IMR-90 (cell line): ENCODE data around the gene PLA2G4E. TPM values are rescaled to one million over a fixed set of nuclear protein-coding genes. Genes with fewer than 3 reads are reported as not detected.

Experiments used
- ATAC-seq: fragments of 200-7000 bp; cut with Tn5 transposase; 2 replicates; pipeline ENCODE4 v1.9.1; 2020; ENCODE audit warnings: low read depth, mild to moderate bottlenecking, moderate library complexity
- BruUV-seq: library from RNA; stranded (reverse); fragments of 400-500 nt; replicated peaks from 2 replicates; lab custom pipeline; 2021; lab: Mats Ljungman, UMichigan
- CTCF ChIA-PET: fragments of 300-600 bp; formaldehyde crosslinking; extraction: SDS; loops from one replicate; lab custom pipeline; 2021; ENCODE audit warnings: antibody characterized with exemption; lab: Yijun Ruan, JAX
- POLR2A ChIA-PET: fragments of 300-600 bp; sonication (Branson Sonifier 250); formaldehyde crosslinking; loops from one replicate; lab custom pipeline; 2022; ENCODE audit warnings: antibody characterized with exemption; ENCODE audit not compliant: unreplicated experiment; lab: Charles Lee
- DNase-seq: peaks from one replicate; pipeline ENCODE4 v3.0.0; 2013
- H2AFZ ChIP-seq: replicated peaks from 2 replicates; pipeline ENCODE3; 2013; ENCODE audit warnings: low read length, mild to moderate bottlenecking; ENCODE audit not compliant: poor library complexity
- H2AK5ac ChIP-seq: 2 replicates; pipeline ENCODE4 v1.6.1; 2013; ENCODE audit warnings: low read depth, low read length, inconsistent platforms
- H2AK9ac ChIP-seq: replicated peaks from 2 replicates; pipeline ENCODE3; 2013; ENCODE audit warnings: mild to moderate bottlenecking, low read depth, low read length, moderate library complexity; ENCODE audit not compliant: poor library complexity
- H2BK120ac ChIP-seq: 2 replicates; pipeline ENCODE4 v1.6.1; 2013; ENCODE audit warnings: low read depth, low read length, inconsistent platforms
- H2BK15ac ChIP-seq: 3 replicates; pipeline ENCODE4 v1.6.1; 2013; ENCODE audit warnings: low read depth, low read length, inconsistent platforms
- H2BK20ac ChIP-seq: 2 replicates; pipeline ENCODE4 v1.6.1; 2013; ENCODE audit warnings: low read depth, mild to moderate bottlenecking, inconsistent platforms, low read length, moderate library complexity
- H2BK5ac ChIP-seq: 2 replicates; pipeline ENCODE4 v1.6.1; 2013; ENCODE audit warnings: mild to moderate bottlenecking, low read depth, low read length, inconsistent platforms; ENCODE audit not compliant: poor library complexity, severe bottlenecking
- H3K14ac ChIP-seq: replicated peaks from 2 replicates; pipeline ENCODE4 v1.6.1; 2013; ENCODE audit warnings: low read depth, low read length, inconsistent platforms
- H3K18ac ChIP-seq: 2 replicates; pipeline ENCODE4 v1.6.1; 2013; ENCODE audit warnings: low read depth, low read length, control low read depth
- H3K23ac ChIP-seq: 2 replicates; pipeline ENCODE4 v1.6.1; 2013; ENCODE audit warnings: low read depth, low read length, inconsistent platforms
- H3K27ac ChIP-seq: 2 replicates; pipeline ENCODE4 v1.5.1; 2013; ENCODE audit warnings: mild to moderate bottlenecking, control low read depth, low read length; ENCODE audit not compliant: insufficient read depth
- H3K27me3 ChIP-seq: 2 replicates; pipeline ENCODE4 v1.6.1; 2013; ENCODE audit warnings: low read length; ENCODE audit not compliant: control insufficient read depth, insufficient read depth
- H3K36me3 ChIP-seq: 2 replicates; pipeline ENCODE4 v1.6.1; 2013; ENCODE audit warnings: low read length, mixed read lengths; ENCODE audit not compliant: control insufficient read depth, insufficient read depth
- H3K4ac ChIP-seq: 2 replicates; pipeline ENCODE4 v1.6.1; 2013; ENCODE audit warnings: low read depth, low read length, inconsistent platforms
- H3K4me1 ChIP-seq: 2 replicates; pipeline ENCODE4 v1.6.1; 2013; ENCODE audit warnings: low read length, mixed read lengths; ENCODE audit not compliant: control insufficient read depth, insufficient read depth
- H3K4me2 ChIP-seq: 2 replicates; pipeline ENCODE4 v1.6.1; 2013; ENCODE audit warnings: low read depth, mild to moderate bottlenecking, control low read depth, low read length, moderate library complexity
- H3K4me3 ChIP-seq: 2 replicates; pipeline ENCODE4 v1.5.1; 2013; ENCODE audit warnings: low read depth, mild to moderate bottlenecking, control low read depth, low read length, moderate library complexity; ENCODE audit not compliant: insufficient read depth
- H3K56ac ChIP-seq: 2 replicates; pipeline ENCODE4 v1.6.1; 2013; ENCODE audit warnings: low read length, inconsistent platforms; ENCODE audit not compliant: insufficient read depth; ENCODE audit errors: extremely low read depth
- H3K79me1 ChIP-seq, 2 experiments: 2 replicates each; pipeline ENCODE4 v1.6.1; 2013; ENCODE audit warnings: low read length in 2 of 2, inconsistent platforms in 1 of 2, low read depth in 1 of 2
- H3K9ac ChIP-seq: 2 replicates; pipeline ENCODE4 v1.6.1; 2013; ENCODE audit warnings: low read depth, low read length, control low read depth
- H3K9me1 ChIP-seq: 2 replicates; pipeline ENCODE4 v1.6.1; 2013; ENCODE audit warnings: low read length, inconsistent platforms; ENCODE audit not compliant: insufficient read depth
- H3K9me3 ChIP-seq: 2 replicates; pipeline ENCODE4 v1.6.1; 2013; ENCODE audit warnings: low read length; ENCODE audit not compliant: control insufficient read depth, insufficient read depth
- H4K20me1 ChIP-seq: 2 replicates; pipeline ENCODE4 v1.6.1; 2013; ENCODE audit warnings: low read length, inconsistent platforms; ENCODE audit not compliant: insufficient read depth
- H4K5ac ChIP-seq: 2 replicates; pipeline ENCODE4 v1.6.1; 2013; ENCODE audit warnings: mild to moderate bottlenecking, low read depth, low read length, control low read depth
- H4K8ac ChIP-seq, 2 experiments: 2 replicates each; pipeline ENCODE4 v1.6.1; 2013; ENCODE audit warnings: low read depth in 2 of 2, low read length in 2 of 2, control low read depth in 1 of 2, inconsistent platforms in 1 of 2
- H4K91ac ChIP-seq: 2 replicates; pipeline ENCODE4 v1.6.1; 2013; ENCODE audit warnings: low read depth, low read length, inconsistent platforms; ENCODE audit not compliant: insufficient read depth
- BHLHE40 ChIP-seq: fragments of 150-350 bp; IDR thresholded peaks from 2 replicates; pipeline ENCODE4 v1.6.1; 2016; ENCODE audit warnings: mild to moderate bottlenecking, low read depth, low read length
- CTCF ChIP-seq: conservative IDR thresholded peaks from 2 replicates; pipeline ENCODE4 v1.5.1; 2012; ENCODE audit warnings: mild to moderate bottlenecking, low read depth, low read length, improper control_type of control experiment
- FOS ChIP-seq: fragments of 150-350 bp; IDR thresholded peaks from 2 replicates; pipeline ENCODE4 v1.6.1; 2016; ENCODE audit warnings: low read depth, low read length
- MAFK ChIP-seq: IDR thresholded peaks from 2 replicates; pipeline ENCODE4 v1.6.1; 2012; ENCODE audit warnings: low read depth, low read length, improper control_type of control experiment
- WGBS, 2 experiments: methylation state at CpG; one replicate each; pipeline versions ENCODE4 v1.1.5 to v1.1.7; 2013; ENCODE audit warnings: missing lambda C conversion rate in 2 of 2; ENCODE audit not compliant: insufficient read length in 1 of 2; ENCODE audit errors: extremely low coverage in 2 of 2; 5-methylcytosine and 5-hydroxymethylcytosine counted together
- dilution Hi-C: fragments of 300-500 bp; cut with HindIII; formaldehyde crosslinking; loops from one replicate; pipeline ENCODE4 v1.14.3; 2018; ENCODE audit warnings: low sequenced_read_pairs; ENCODE audit not compliant: unreplicated experiment
- in situ Hi-C: fragments of 300-500 bp; cut with MboI; formaldehyde crosslinking; loops from 3 replicates; pipeline ENCODE4 v1.14.3; 2019; ENCODE audit warnings: low sequenced_read_pairs, inconsistent platforms, mixed read lengths
- intact Hi-C: fragments of 100-400 bp; cut with micrococcal nuclease; formaldehyde crosslinking; loops from 2 replicates; pipeline ENCODE4 v1.10.0; 2022
- polyA plus RNA-seq, 3 experiments: library from polyadenylated mRNA; depleted of rRNA; stranded (reverse); fragments of >200 nt; gene quantifications; 2 replicates each; pipeline ENCODE4 v1.2.3, GENCODE V29; 2012; ENCODE audit warnings: low replicate concordance in 1 of 3
- total RNA-seq: library from RNA; depleted of rRNA; stranded (reverse); fragments of >200 nt; gene quantifications from 2 replicates; pipeline ENCODE4 v1.2.3, GENCODE V29; 2012

Gene PLA2G4E
- total and polyA plus RNA-seq, 2 of the 4 experiments (the other 2 are of a cell fraction) = not detected

DNA sequence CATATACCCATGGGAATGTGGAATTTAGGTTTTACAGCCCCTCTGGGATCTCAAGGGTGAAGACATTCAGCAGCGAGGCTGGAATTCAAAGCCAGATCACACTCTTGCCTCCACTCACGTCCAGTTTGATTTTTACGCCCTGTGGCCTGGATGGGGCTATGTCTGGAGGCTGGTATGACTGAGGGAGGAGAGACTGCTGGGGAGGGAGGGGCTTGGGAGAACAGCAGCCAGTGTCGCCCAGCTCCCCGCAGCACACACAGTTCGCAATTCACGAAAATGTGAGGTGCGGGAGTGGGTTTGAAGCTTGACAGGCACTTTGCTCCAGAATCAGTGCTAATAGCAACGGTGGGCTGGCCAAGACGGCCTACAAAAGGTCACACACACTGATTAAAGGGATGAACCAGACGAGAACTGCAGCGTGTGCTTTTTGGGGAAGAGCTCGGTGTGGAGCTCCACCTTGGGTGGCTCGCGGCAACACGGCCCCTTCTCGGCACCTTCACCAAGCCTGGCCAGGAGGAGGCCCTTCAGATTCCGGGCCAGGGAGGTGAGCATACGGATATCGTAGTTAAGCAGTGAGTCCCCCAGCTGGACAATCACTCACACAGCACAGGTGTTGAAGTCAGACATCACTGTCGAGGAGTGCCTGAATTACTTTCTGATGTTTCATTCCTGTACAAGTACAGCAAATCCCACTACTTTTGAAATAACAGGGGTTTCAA lies 64.9 kb downstream of the PLA2G4E start (continued):
- TF ChIP-seq CTCF (no peak), FOS (no peak)

GRCh38 chr15:41955100-41955499 lies 65.7 kb downstream of the PLA2G4E start:
- Histone ChIP-seq H3K23ac (no peak overlapping the region), H2AK9ac (no peak overlapping the region), H2AK5ac (no peak overlapping the region), H2AFZ (no peak overlapping the region), H3K4me1 (peaks cover 20% of the 10 kb centered on the region), H2BK5ac (no peak overlapping the region), H3K36me3 (peaks cover 7% of the 10 kb centered on the region), H3K14ac (no peak overlapping the region), H2BK15ac (no peak overlapping the region), H4K20me1 (0 out of 2 replicates have a peak, but pooled peaks cover 10% of the 10 kb centered on the region), H2BK20ac (no peak overlapping the region), H4K8ac (no peak overlapping the region), H3K9ac (no peak overlapping the region), H3K79me1 (peaks cover 32 to 80% of the 10 kb centered on the region in 2 experiments), H2BK120ac (no peak overlapping the region), H3K56ac (no peak overlapping the region), H3K27ac (no peak overlapping the region), H3K27me3 (no peaks in the 10 kb centered on the region), H3K18ac (no peak overlapping the region), H3K4me3 (no peak overlapping the region), H4K91ac (no peak overlapping the region), H3K9me3 (no peaks in the 10 kb centered on the region), H4K5ac (no peak overlapping the region), H3K4ac (no peak overlapping the region), H3K9me1 (peaks cover 26% of the 10 kb centered on the region), H3K4me2 (no peak overlapping the region)
- DNase-seq (no peak), ATAC-seq (no peak)
- in situ Hi-C loops (no loop called here), intact Hi-C loops (no loop called here), dilution Hi-C loops (no loop called here)
- 88% methylated on average over 4 of the region's 7 CpGs; no CpG with 5 or more reads in 1 of the 2 experiments for WGBS, 2 experiments
- BruUV-seq = no TSS peak
- no peak for TF ChIP-seq MAFK
- TF ChIP-seq BHLHE40 = no peak
- ChIA-PET POLR2A (interaction anchor here (0.6 kb wide), 1 partner anchor 190 kb away, joined by 3 read pairs; no protein-coding TSS in a partner anchor), CTCF (no interaction called here)
